HepG2 (cell line): Measurements from ENCODE around the gene C19orf73. TPM values are rescaled to one million over a fixed set of nuclear protein-coding genes. Genes with fewer than 3 reads are reported as not detected.
A peak's percentile ranks its signal among the peaks of the same experiment; 100 is the strongest.

Experiments used
- ARNTL ChIP-seq: sonication (generic); formaldehyde crosslinking; IDR thresholded peaks from 2 replicates; pipeline ENCODE4 v1.4.0; 2020; ENCODE audit warnings: mild to moderate bottlenecking, missing genetic modification reagents
- CREB3 ChIP-seq: sonication (generic); formaldehyde crosslinking; IDR thresholded peaks from 2 replicates; pipeline ENCODE4 v1.5.0; 2020; ENCODE audit warnings: missing genetic modification reagents
- DR1 ChIP-seq: sonication (generic); formaldehyde crosslinking; IDR thresholded peaks from 2 replicates; pipeline ENCODE4 v1.8.0; 2021; ENCODE audit warnings: mild to moderate bottlenecking, missing genetic modification reagents, inconsistent platforms
- E2F1 ChIP-seq: sonication (generic); formaldehyde crosslinking; IDR thresholded peaks from 2 replicates; pipeline ENCODE4 v1.5.0; 2020; ENCODE audit warnings: missing genetic modification reagents
- E2F2 ChIP-seq: sonication (generic); formaldehyde crosslinking; IDR thresholded peaks from 2 replicates; pipeline ENCODE4 v1.4.0; 2020; ENCODE audit warnings: missing genetic modification reagents, borderline replicate concordance
- ETV5 ChIP-seq: IDR thresholded peaks from 2 replicates; pipeline ENCODE4 v1.6.1; 2018; ENCODE audit warnings: missing biosample characterization, missing genetic modification reagents, inconsistent platforms, borderline replicate concordance
- FOSL2 ChIP-seq: sonication (generic); formaldehyde crosslinking; IDR thresholded peaks from 2 replicates; pipeline ENCODE4 v1.4.0; 2020; ENCODE audit warnings: missing genetic modification reagents
- LCORL ChIP-seq, 2 experiments: fragments of 450-650 bp in 1 of 2; sonication (generic) in 1 of 2; formaldehyde crosslinking in 1 of 2; IDR thresholded peaks; 2 replicates each; pipeline versions ENCODE4 v1.5.0 to v1.6.1; 2017 to 2020; ENCODE audit warnings: antibody characterized with exemption in 1 of 2, missing genetic modification reagents in 1 of 2
- THAP9 ChIP-seq: sonication (generic); formaldehyde crosslinking; IDR thresholded peaks from 2 replicates; pipeline ENCODE4; 2020; ENCODE audit warnings: missing genetic modification reagents, mild to moderate bottlenecking, borderline replicate concordance
- YEATS4 ChIP-seq: sonication (generic); formaldehyde crosslinking; IDR thresholded peaks from 2 replicates; pipeline ENCODE4 v1.4.0; 2020; ENCODE audit warnings: missing genetic modification reagents, borderline replicate concordance
- ZBED4 ChIP-seq: sonication (generic); formaldehyde crosslinking; IDR thresholded peaks from 2 replicates; pipeline ENCODE4 v1.4.0; 2020; ENCODE audit warnings: missing genetic modification reagents, borderline replicate concordance
- ZFP36 ChIP-seq: fragments of 150-350 bp; IDR thresholded peaks from 2 replicates; pipeline ENCODE4 v1.6.1; 2018; ENCODE audit warnings: borderline replicate concordance, low read length, low read depth; ENCODE audit not compliant: partially characterized antibody
- ZFP41 ChIP-seq: sonication (generic); formaldehyde crosslinking; IDR thresholded peaks from 2 replicates; pipeline ENCODE4 v1.4.0; 2020; ENCODE audit warnings: mild to moderate bottlenecking, missing genetic modification reagents, borderline replicate concordance
- ZNF746 ChIP-seq: sonication (generic); formaldehyde crosslinking; IDR thresholded peaks from 2 replicates; pipeline ENCODE4 v1.8.0; 2022; ENCODE audit warnings: mild to moderate bottlenecking, missing genetic modification reagents
- ZSCAN12 ChIP-seq: sonication (generic); formaldehyde crosslinking; IDR thresholded peaks from 2 replicates; pipeline ENCODE4 v1.9.0; 2021; ENCODE audit warnings: mild to moderate bottlenecking, missing genetic modification reagents
- polyA plus RNA-seq, 8 experiments: library from polyadenylated mRNA; depleted of rRNA in 3 of 8; stranded (reverse) in 7 of 8; unstranded in 1 of 8; fragments of >200 nt; fragmentation: Illumina TruSeq in 4 of 8; extraction: Trizol in 4 of 8; gene quantifications; 2 replicates each; pipeline versions ENCODE4 v1.2.1 to v1.2.3, GENCODE V29; 2011 to 2016; ENCODE audit warnings: low read depth in 4 of 8, missing spikeins in 1 of 8, mixed read lengths in 1 of 8; ENCODE audit not compliant: insufficient read depth in 1 of 8
- total RNA-seq, 5 experiments: library from RNA; depleted of rRNA; stranded (reverse); fragments of >200 nt; fragmentation: Illumina TruSeq; extraction: Trizol; gene quantifications; 2 replicates each; pipeline ENCODE4 v1.2.3, GENCODE V29; 2016; ENCODE audit warnings: low read depth in 1 of 5

Gene C19orf73
- total and polyA plus RNA-seq, 2 of the 13 experiments (the other 11 are each of a cell fraction or from before 2014, with no cell fraction given): 1.4 to 1.5 TPM

GRCh38 chr19:49150106-49150943, 31.4 kb upstream of the C19orf73 start (continued):
- 0 out of 2 replicates have a peak, but pooled peaks have one; percentile 53 for TF ChIP-seq THAP9 (CRISPR knock-in tag)
- peak; percentile 83 for TF ChIP-seq E2F1
- TF ChIP-seq DR1: 0 out of 2 replicates have a peak, but pooled peaks have one; percentile 8
- peak; percentile 80; the same call in 1 of the 2 replicates for TF ChIP-seq E2F2 (CRISPR knock-in tag)
- TF ChIP-seq ZFP36: no peak
- 0 out of 2 replicates have a peak, but pooled peaks have one; percentile 37 for TF ChIP-seq ARNTL (CRISPR knock-in tag)
- TF ChIP-seq ZNF746 (CRISPR knock-in tag): peak; percentile 82
- TF ChIP-seq ZBED4 (CRISPR knock-in tag): 0 out of 2 replicates have a peak, but pooled peaks have one; percentile 16
- no peak for TF ChIP-seq CREB3
- TF ChIP-seq ZSCAN12 (CRISPR knock-in tag): no peak
- TF ChIP-seq ZFP41 (CRISPR knock-in tag): 0 out of 2 replicates have a peak, but pooled peaks have one; percentile 14
- no peak for TF ChIP-seq LCORL (IDR thresholded peaks at IDR 0.05)
- no peak; the same call in none of the 2 replicates for TF ChIP-seq LCORL (CRISPR knock-in tag; IDR thresholded peaks at IDR 0.05)
- TF ChIP-seq ETV5 (CRISPR knock-in tag): peak; percentile 61
- peak; percentile 71 for TF ChIP-seq YEATS4 (CRISPR knock-in tag)
- peak; percentile 12; the same call in 1 of the 2 replicates for TF ChIP-seq FOSL2
